IPS-18c (cell line): ENCODE measurements around the gene KCNJ5.

Source experiments
- H3K4me3 ChIP-seq: 2 replicates; pipeline ENCODE4 v1.7.0; 2013; ENCODE audit warnings: low read depth, mild to moderate bottlenecking, low read length, moderate library complexity; ENCODE audit not compliant: insufficient read depth
- H3K9me3 ChIP-seq: one replicate; pipeline ENCODE4 v1.6.1; 2013; ENCODE audit warnings: mild to moderate bottlenecking, low read length, moderate library complexity; ENCODE audit not compliant: control insufficient read depth, insufficient read depth

The KCNJ5 gene

GRCh38 chr11:128948583-128948982, 57.4 kb downstream of the KCNJ5 start:
- no peak overlapping the region for H3K4me3 ChIP-seq

GRCh38 chr11:128949791-128950454, 58.8 kb downstream of the KCNJ5 start:
- H3K4me3 ChIP-seq = no peak overlapping the region

More at GRCh38 chr11:128948583-128948982, 57.4 kb downstream of the KCNJ5 start:
- peaks cover 5% of the 10 kb centered on the region for H3K9me3 ChIP-seq

GRCh38 chr11:128953151-128953550, 62.0 kb downstream of the KCNJ5 start:
- H3K4me3 ChIP-seq = no peak overlapping the region
- H3K9me3 ChIP-seq = peaks cover 5% of the 10 kb centered on the region

More at GRCh38 chr11:128949791-128950454, 58.8 kb downstream of the KCNJ5 start:
- peaks cover 5% of the 10 kb centered on the region for H3K9me3 ChIP-seq

GRCh38 chr11:128955636-128956035, 64.5 kb downstream of the KCNJ5 start:
- peaks cover 5% of the 10 kb centered on the region for H3K9me3 ChIP-seq
- no peak overlapping the region for H3K4me3 ChIP-seq

DNA sequence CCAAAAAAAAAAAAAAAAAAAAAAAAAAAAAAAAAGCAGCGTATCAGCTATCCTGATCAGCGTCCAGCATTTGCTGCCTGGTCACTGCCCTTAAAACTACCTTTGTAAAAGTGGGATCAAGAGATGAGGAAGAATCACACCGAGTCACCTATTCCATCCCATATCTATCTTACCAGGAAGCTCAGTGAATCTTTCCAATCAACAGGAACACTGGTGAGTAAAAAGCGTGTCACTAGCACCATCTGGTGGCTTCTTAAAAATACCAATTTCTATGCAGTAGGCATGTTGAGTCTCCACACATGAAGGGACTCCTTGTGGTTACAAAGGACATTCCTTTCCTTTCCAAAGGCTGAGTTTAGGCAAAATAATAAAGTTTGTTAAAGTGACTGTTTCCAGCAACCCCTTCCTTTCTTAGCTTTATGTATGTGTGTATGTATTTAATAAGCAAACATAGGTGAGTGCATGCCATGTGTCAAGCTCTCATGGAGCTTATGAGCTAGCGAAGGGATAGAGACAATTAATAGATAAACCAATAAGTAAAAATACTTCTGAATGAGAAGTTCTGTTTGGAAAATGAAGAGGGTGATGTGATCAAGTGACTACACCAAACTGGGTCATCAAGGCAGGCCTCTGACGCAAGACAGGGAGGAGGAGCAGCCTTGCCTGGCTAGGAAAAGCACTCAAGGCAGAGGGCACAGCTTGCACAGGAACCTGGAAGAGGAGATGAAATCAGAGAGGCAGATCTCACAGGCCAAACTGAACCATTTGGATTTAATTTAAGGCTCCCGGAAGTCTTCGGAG, 65.4 kb downstream of the KCNJ5 start:
- Histone ChIP-seq H3K4me3 (no peak overlapping the region), H3K9me3 (peaks cover 5% of the 10 kb centered on the region)

DNA sequence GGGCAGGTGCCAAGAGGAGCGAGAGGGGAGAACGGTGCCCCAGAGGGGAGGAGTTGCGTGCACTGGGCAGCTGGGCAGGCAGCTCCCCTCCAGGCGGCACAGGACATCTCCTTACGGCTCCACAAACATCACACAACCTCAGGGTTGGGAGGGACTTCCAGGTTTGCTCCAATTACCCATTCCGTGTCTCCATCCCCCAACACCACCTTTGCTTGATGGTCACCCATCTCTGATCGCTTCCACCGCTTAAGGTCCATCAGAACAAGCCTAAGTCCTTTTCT, 66.0 kb downstream of the KCNJ5 start:
- peaks cover 5% of the 10 kb centered on the region for H3K9me3 ChIP-seq
- H3K4me3 ChIP-seq = no peak overlapping the region

DNA sequence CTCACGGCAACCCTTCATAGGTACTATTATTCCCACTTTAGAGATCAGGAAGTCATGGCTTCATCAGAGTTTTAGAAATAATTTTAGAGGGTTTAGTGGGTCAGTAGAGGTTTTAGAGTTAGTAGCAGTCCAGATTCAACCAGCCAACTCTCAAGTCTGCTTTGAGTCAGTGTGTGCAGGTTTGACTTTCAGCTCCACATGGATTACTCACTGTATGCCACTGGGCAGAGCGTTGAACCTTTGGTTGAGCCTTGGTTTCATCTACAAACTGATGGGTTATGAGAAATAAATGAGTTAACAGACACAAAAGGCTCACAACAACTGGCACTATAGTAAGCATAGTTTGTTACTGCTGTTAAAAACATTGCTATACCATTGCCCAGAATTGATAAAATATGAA, 70.5 kb downstream of the KCNJ5 start:
- Histone ChIP-seq H3K9me3 (no peaks in the 10 kb centered on the region), H3K4me3 (no peak overlapping the region)

- no peak overlapping the region for H3K4me3 ChIP-seq
Observed at GRCh38 chr11:128962896-128963295, 71.7 kb downstream of the KCNJ5 start.

GRCh38 chr11:128963744-128964325, 72.7 kb downstream of the KCNJ5 start:
- Histone ChIP-seq H3K4me3 (no peak overlapping the region), H3K9me3 (no peaks in the 10 kb centered on the region)

More at GRCh38 chr11:128962896-128963295, 71.7 kb downstream of the KCNJ5 start:
- no peaks in the 10 kb centered on the region for H3K9me3 ChIP-seq

DNA sequence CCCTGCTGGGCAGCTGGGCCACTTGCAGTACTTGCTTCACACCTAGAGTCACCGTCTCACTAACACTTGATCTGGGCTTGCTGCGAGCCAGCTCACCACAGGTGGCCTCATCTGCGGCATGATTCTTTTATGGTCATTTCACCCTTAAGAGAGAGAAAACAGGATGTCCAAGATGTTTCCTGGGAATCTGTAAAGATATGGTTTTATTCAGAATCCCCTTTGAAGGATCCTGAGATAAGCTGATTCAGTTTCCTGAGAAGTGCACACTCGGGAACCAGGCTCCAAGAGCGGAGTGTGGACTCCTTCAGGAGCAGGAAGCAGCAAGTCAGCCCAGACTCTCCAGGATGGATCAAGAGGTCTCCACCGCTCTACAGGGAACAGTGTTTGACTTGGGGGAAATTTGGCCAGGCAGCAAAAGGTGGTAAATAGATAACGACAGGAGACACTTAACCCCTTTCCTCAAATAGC, 73.3 kb downstream of the KCNJ5 start:
- H3K4me3 ChIP-seq = no peak overlapping the region
- no peaks in the 10 kb centered on the region for H3K9me3 ChIP-seq

DNA sequence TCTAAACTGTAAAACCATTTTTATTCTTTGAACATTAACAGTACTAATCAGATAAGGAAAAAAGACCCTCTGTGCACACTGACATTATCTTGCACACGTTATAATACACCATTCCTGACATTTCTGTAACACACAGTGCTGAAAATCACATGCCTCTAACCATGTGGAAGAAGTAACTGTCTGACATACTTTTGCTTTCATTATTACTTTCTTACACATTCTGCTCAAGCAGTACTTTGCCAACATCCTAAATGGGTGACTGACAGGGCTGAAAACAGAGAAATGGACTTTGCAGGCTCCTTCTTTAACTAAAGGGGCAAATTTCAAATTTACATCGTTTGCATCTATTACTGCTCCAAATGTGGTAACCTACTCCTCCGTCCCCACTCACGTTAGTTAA, 74.3 kb downstream of the KCNJ5 start:
- H3K4me3 ChIP-seq = no peak overlapping the region
- H3K9me3 ChIP-seq = no peaks in the 10 kb centered on the region

DNA sequence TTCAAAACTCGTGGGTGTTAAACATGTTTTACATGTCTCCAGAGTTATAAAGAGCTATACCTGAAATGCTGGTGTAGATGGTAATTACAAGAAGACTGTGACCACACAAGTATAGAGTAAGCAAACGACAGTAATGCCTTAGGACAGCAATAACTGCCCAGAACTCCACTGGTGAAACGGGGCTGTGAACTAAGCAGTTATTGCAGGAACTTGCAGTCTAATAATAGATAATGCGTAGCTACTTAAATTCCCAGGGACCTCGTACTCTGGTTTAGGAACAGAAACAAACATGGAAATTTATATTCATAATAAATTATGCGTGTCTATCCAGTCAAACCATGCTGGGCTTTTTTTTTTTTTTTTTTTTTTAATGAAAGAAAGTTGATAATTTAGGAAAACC, 76.4 kb downstream of the KCNJ5 start:
- H3K9me3 ChIP-seq = no peaks in the 10 kb centered on the region
- no peak overlapping the region for H3K4me3 ChIP-seq

GRCh38 chr11:128968916-128969315, 77.8 kb downstream of the KCNJ5 start:
- no peaks in the 10 kb centered on the region for H3K9me3 ChIP-seq
- H3K4me3 ChIP-seq = no peak overlapping the region
